GM13977 (cell line): ENCODE data around the gene RPL7A.

ENCODE experiments used
- DNase-seq: peaks from one replicate; pipeline ENCODE4 v3.0.0; 2012; ENCODE audit warnings: low spot score
- in situ Hi-C: fragments of 300-500 bp; cut with MboI; formaldehyde crosslinking; loops from one replicate; pipeline ENCODE4 v1.12.0; 2022; ENCODE audit warnings: low sequenced_read_pairs, low pct_unique_long_range_greater_than_20kb, mixed read lengths, inconsistent platforms; ENCODE audit not compliant: unreplicated experiment
- TF ChIP-seq, protein P1 (sequence below): IDR thresholded peaks from 2 replicates; pipeline ENCODE4 v1.5.1; 2012; ENCODE audit warnings: mild to moderate bottlenecking, control low read depth; ENCODE audit not compliant: insufficient read depth; ENCODE audit errors: extremely low read depth, missing control alignments

The RPL7A gene

DNA sequence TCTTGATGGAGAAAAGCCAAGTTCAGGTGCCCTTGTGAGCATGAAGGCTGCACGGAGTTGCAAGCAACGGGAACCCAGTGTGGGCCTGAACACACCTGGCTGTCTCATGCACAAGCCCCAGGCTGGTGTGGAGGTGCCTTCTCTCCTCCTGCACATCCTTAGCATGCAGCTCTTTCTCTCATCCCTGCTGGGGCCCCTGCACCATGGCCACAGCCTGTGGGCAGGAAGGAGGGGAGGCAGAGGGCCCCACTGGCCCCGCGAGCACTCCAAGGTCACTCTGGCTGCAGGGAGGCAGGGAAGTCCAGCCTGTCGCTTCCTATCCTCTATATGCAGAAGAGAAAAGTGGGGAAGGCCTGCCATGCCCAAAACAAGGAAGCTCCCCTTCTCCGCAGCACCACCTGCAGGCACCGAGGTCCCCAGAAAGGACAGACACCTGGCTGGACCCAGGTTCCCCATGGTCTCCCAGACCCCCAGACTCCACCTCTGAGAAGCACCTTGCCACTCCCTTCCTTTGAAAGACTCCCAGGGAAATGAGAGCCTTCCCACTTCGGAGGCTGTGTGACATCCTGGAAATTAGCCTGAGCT is 46.8 kb downstream of the RPL7A start:
- TF ChIP-seq, protein P1, sequence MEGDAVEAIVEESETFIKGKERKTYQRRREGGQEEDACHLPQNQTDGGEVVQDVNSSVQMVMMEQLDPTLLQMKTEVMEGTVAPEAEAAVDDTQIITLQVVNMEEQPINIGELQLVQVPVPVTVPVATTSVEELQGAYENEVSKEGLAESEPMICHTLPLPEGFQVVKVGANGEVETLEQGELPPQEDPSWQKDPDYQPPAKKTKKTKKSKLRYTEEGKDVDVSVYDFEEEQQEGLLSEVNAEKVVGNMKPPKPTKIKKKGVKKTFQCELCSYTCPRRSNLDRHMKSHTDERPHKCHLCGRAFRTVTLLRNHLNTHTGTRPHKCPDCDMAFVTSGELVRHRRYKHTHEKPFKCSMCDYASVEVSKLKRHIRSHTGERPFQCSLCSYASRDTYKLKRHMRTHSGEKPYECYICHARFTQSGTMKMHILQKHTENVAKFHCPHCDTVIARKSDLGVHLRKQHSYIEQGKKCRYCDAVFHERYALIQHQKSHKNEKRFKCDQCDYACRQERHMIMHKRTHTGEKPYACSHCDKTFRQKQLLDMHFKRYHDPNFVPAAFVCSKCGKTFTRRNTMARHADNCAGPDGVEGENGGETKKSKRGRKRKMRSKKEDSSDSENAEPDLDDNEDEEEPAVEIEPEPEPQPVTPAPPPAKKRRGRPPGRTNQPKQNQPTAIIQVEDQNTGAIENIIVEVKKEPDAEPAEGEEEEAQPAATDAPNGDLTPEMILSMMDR = no peak
- in situ Hi-C loops = no loop called here
- no peak for DNase-seq

DNA sequence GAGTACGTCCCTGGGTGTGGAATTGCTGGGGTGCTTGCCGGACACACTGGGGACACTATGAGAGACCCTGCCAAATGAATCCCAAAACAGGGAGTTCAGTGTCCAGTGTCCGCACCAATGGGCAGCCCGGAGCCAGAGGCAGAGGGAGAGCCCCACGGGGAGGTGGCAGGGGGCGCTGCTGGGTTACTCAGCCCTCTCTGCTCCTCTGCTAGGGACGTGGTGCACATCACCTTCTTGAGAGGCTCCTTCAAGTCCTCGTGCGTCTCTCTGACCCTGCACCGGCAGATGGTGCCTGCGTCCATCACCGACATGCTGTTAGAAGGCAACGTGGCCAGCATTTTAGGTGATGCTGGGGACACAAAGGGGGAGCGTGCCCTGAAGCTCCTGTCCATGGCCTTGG is 48.9 kb downstream of the RPL7A start:
- in situ Hi-C loops = no loop called here
- TF ChIP-seq, protein P1 = peak; percentile 40
- no peak for DNase-seq

DNA sequence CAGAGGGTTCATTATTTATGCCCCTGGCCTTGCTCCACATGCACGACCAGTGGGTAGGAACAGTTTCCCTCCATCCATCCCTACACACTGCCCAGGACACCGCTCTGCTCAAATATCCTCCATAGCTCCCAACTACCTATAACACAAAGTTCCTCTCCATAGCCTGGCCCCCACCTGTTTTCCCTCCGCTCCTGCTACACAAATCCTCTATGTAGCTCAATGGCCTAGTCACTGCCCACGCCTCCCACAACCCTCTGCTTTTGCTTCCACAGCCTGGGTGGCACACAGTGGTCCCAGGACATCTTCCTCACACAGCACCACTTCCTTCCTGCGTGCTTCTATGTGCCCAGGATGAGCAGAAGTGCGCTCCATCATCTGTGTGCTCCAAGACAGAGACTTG is 49.4 kb downstream of the RPL7A start:
- TF ChIP-seq, protein P1 = no peak
- no peak for DNase-seq
- in situ Hi-C loops = no loop called here

DNA sequence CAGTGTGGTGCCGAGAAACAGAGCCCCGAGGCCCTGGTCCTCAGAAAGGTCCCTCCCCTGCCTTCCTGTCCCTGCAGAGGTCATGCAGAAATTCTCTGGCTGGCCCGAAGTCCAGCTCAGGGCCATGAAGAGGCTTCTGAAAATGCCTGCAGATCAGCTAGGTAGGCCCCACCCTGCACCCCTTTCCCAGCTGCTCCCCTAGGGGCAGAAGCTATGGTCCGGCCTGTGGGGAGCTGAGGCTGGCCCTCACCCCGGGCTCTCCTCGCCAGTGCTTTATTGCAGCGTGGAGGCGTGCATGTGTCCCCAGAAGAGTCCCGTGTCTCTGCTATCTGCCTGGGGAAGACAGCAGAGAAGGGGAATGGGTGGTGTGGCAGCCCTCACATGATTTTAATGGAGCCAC is 49.9 kb downstream of the RPL7A start:
- in situ Hi-C loops = no loop called here
- DNase-seq = no peak
- TF ChIP-seq, protein P1 = no peak

DNA sequence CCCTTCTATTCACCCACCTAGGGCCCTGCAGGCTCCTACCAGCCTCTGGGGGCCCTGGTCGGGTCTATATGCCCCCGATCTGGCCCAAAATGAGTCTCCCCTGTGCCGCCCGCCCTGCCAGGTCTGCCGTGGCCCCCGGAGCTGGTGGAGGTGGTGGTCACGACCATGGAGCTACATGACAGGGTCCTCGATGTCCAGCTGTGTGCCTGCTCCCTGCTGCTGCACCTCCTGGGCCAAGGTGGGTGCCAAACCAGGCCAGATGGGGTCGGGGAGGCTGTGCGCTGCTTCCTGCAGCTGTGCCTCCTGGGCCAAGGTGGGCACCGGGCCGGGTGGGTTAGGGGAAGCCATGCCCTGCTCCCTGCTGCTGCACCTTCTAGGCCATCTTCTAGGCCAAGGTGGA is 52.3 kb downstream of the RPL7A start:
- TF ChIP-seq, protein P1 = no peak
- in situ Hi-C loops = no loop called here
- no peak for DNase-seq
